ENCODE measurements around the gene GPS2. TPM values are rescaled to one million over a fixed set of nuclear protein-coding genes. Genes with fewer than 3 reads are reported as not detected.
A peak's percentile ranks its signal among the peaks of the same experiment; 100 is the strongest.

The GPS2 gene
- total RNA-seq, 3 donors from 2014 or later (not counting 1 experiment from before 2014, with no cell fraction given), result 132 to 146 (median 133) TPM

GRCh38 chr17:7284911-7285310 lies 30.2 kb downstream of the GPS2 start:
- Mint-ChIP-seq H3K27ac (no peak overlapping the region), H3K4me3 (no peak overlapping the region), H3K4me1 (peaks cover 22 to 30% of the 10 kb centered on the region in 2 donors), H3K27me3 (ENCODE audit: low read depth in 2 of 2) (peaks cover 41 to 42% of the 10 kb centered on the region in 2 donors), H3K9me3 (no peaks in the 10 kb centered on the region), H3K36me3 (no peaks in the 10 kb centered on the region)
- intact Hi-C loops (cut with micrococcal nuclease), result loop anchor here (10.0 kb wide), 1 partner anchor 400 kb away; the partner anchor contains the start of genes TP53 and WRAP53
- ATAC-seq (no peak), DNase-seq (no peak)
- Histone ChIP-seq H3K4me3 (ENCODE audit: low read length) (no peak overlapping the region), H3K27ac (ENCODE audit: low read length) (no peak overlapping the region), H3K9me3 (ENCODE audit: control insufficient read depth, insufficient read depth, low read length) (no peaks in the 10 kb centered on the region), H3K27me3 (ENCODE audit: control insufficient read depth, insufficient read depth, low read length) (peaks cover 33% of the 10 kb centered on the region), H3K4me1 (ENCODE audit: control insufficient read depth, insufficient read depth, low read length) (peaks cover 31% of the 10 kb centered on the region), H3K36me3 (ENCODE audit: control insufficient read depth, insufficient read depth, low read length) (no peaks in the 10 kb centered on the region)
- WGBS (ENCODE audit: insufficient coverage), result 98% methylated on average over 16 of the region's 16 CpGs
- TF ChIP-seq, protein P1, sequence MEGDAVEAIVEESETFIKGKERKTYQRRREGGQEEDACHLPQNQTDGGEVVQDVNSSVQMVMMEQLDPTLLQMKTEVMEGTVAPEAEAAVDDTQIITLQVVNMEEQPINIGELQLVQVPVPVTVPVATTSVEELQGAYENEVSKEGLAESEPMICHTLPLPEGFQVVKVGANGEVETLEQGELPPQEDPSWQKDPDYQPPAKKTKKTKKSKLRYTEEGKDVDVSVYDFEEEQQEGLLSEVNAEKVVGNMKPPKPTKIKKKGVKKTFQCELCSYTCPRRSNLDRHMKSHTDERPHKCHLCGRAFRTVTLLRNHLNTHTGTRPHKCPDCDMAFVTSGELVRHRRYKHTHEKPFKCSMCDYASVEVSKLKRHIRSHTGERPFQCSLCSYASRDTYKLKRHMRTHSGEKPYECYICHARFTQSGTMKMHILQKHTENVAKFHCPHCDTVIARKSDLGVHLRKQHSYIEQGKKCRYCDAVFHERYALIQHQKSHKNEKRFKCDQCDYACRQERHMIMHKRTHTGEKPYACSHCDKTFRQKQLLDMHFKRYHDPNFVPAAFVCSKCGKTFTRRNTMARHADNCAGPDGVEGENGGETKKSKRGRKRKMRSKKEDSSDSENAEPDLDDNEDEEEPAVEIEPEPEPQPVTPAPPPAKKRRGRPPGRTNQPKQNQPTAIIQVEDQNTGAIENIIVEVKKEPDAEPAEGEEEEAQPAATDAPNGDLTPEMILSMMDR (IDR thresholded peaks at IDR 0.05), result no peak

DNA sequence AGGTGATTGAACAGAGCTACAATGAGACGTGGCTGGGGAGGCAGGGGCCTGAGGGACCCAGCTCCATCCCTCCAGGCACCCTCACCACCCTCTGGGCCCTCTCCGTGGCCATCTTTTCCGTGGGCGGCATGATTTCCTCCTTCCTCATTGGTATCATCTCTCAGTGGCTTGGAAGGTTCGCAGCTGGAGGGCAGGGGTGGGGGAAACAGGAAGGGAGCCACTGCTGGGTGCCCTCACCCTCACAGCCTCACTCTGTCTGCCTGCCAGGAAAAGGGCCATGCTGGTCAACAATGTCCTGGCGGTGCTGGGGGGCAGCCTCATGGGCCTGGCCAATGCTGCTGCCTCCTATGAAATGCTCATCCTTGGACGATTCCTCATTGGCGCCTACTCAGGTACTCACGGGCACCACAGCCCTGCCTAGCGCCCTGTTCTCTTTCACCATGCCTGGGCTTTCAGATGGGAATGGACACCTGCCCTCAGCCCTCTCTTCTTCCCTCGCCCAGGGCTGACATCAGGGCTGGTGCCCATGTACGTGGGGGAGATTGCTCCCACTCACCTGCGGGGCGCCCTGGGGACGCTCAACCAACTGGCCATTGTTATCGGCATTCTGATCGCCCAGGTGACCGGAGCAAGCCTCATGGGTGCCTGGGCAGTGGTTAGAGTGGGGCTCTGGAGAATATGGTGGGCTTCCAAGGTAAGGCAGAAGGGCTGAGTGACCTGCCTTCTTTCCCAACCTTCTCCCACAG lies 31.5 kb downstream of the GPS2 start:
- H3K27ac ChIP-seq (ENCODE audit: low read length), result no peak overlapping the region
- intact Hi-C loops (cut with micrococcal nuclease), result loop anchor here (10.0 kb wide), 1 partner anchor 401 kb away; the partner anchor contains the start of genes TP53 and WRAP53

DNA sequence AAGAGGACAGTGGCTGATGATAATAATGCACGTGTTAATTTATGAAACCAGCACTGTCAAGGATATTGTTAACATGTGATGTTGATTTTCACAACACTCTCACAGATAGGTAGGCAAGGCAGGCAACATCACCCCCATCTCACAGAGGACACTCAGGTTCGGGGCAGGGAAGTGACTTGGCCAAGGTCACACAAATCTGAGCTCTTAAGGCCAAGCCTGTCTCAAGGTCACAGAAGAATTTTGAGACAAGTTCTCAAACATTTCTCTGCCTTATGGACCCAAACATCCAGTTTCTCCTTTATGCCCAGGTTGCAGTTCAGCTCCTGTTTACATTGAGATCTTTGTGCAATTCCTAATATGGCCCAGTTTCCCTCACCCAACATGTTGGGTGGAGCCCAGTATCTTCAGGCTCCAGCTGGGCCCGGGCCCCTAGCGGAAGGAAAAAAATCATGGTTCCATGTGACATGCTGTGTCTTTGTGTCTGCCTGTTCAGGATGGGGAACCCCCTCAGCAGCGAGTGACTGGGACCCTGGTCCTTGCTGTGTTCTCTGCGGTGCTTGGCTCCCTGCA lies 32.3 kb downstream of the GPS2 start:
- Mint-ChIP-seq H3K4me1 (peaks cover 22 to 31% of the 10 kb centered on the region in 2 donors), H3K36me3 (no peaks in the 10 kb centered on the region), H3K27me3 (ENCODE audit: low read depth in 2 of 2) (peaks cover 32 to 36% of the 10 kb centered on the region in 2 donors), H3K9me3 (no peaks in the 10 kb centered on the region), H3K4me3 (peak overlapping the region; percentile 42), H3K27ac (peak overlapping the region in 1 of 2 donors; percentile 16)
- no peak for DNase-seq
- intact Hi-C loops (cut with micrococcal nuclease), result loop anchor here (10.0 kb wide), 1 partner anchor 402 kb away; the partner anchor contains the start of genes TP53 and WRAP53
- peaks cover 31% of the 10 kb centered on the region for H3K4me1 ChIP-seq (ENCODE audit: control insufficient read depth, insufficient read depth, low read length)
- peaks cover 33% of the 10 kb centered on the region for H3K27me3 ChIP-seq (ENCODE audit: control insufficient read depth, insufficient read depth, low read length)
- 60% methylated on average over 6 of the region's 6 CpGs for WGBS (ENCODE audit: insufficient coverage)
- no peaks in the 10 kb centered on the region for H3K9me3 ChIP-seq (ENCODE audit: control insufficient read depth, insufficient read depth, low read length)
- no peak for ATAC-seq
- no peak overlapping the region for H3K4me3 ChIP-seq (ENCODE audit: low read length)
- TF ChIP-seq, protein P1 (IDR thresholded peaks at IDR 0.05), result no peak
- H3K27ac ChIP-seq (ENCODE audit: low read length), result no peak overlapping the region
- H3K36me3 ChIP-seq (ENCODE audit: control insufficient read depth, insufficient read depth, low read length), result no peaks in the 10 kb centered on the region

More for the DNA sequence above, 31.5 kb downstream of the GPS2 start:
- Histone ChIP-seq H3K27me3 (ENCODE audit: control insufficient read depth, insufficient read depth, low read length) (peaks cover 33% of the 10 kb centered on the region), H3K4me3 (ENCODE audit: low read length) (no peak overlapping the region), H3K4me1 (ENCODE audit: control insufficient read depth, insufficient read depth, low read length) (peaks cover 31% of the 10 kb centered on the region), H3K36me3 (ENCODE audit: control insufficient read depth, insufficient read depth, low read length) (no peaks in the 10 kb centered on the region), H3K9me3 (ENCODE audit: control insufficient read depth, insufficient read depth, low read length) (no peaks in the 10 kb centered on the region)
- no peak overlapping the region for H3K27ac Mint-ChIP-seq
- DNase-seq (no peak), ATAC-seq (no peak)
- H3K36me3 Mint-ChIP-seq, result no peaks in the 10 kb centered on the region
- H3K9me3 Mint-ChIP-seq, result no peaks in the 10 kb centered on the region
- 85% methylated on average over 16 of the region's 18 CpGs for WGBS (ENCODE audit: insufficient coverage)
- peaks cover 22 to 31% of the 10 kb centered on the region in 2 donors for H3K4me1 Mint-ChIP-seq
- peak overlapping the region; percentile 31 for H3K4me3 Mint-ChIP-seq
- peaks cover 40 to 42% of the 10 kb centered on the region in 2 donors for H3K27me3 Mint-ChIP-seq (ENCODE audit: low read depth in 2 of 2)
- TF ChIP-seq, protein P1 (IDR thresholded peaks at IDR 0.05), result no peak
